Effector CD4-positive, alpha-beta T cell (primary cell): Measurements from ENCODE around the gene TEX29.

Experiments used
- DNase-seq: peaks from one replicate; pipeline ENCODE4 v3.0.0-alpha.2; 2020

TEX29 gene

DNA sequence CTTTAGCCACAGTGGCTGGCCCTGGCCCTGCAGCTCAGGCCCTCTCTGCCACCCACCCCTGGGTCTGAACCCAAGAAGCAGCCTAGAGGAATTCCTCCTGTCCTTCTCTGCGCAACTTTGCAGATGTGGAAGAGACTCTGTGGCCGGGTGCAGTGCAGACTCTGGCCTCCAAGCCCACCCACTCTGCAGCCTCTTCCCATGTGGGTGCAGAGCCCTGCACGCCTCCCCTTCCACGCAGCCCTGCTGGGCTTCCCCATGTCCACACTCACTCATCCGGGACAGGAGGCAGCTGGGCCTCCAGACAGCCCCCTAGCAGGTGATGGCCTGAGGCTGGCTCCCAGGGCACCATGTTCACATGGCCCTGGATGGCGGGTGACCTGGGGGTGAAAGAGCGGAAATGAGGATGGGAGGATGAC lies 2.5 kb downstream of the TEX29 start:
- DNase-seq = no peak

DNA sequence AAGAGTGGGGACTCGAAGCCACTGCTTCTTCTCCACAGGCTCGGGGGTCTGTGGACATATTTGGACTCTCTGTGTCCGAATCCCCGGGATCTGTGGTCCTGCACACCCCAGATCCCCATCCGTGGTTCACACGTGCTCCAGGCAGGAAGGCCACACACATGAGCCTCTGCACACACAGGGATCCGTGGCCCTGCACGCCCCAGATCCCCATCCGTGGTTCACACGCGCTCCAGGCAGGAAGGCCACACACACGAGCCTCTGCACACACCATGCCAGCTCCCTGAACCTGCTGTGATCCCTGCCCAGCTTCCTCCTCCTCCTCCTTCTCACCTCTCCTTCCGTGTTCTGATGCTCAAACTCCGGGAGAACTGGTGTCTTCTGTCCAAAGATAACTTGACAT lies 3.1 kb downstream of the TEX29 start:
- no peak for DNase-seq

DNA sequence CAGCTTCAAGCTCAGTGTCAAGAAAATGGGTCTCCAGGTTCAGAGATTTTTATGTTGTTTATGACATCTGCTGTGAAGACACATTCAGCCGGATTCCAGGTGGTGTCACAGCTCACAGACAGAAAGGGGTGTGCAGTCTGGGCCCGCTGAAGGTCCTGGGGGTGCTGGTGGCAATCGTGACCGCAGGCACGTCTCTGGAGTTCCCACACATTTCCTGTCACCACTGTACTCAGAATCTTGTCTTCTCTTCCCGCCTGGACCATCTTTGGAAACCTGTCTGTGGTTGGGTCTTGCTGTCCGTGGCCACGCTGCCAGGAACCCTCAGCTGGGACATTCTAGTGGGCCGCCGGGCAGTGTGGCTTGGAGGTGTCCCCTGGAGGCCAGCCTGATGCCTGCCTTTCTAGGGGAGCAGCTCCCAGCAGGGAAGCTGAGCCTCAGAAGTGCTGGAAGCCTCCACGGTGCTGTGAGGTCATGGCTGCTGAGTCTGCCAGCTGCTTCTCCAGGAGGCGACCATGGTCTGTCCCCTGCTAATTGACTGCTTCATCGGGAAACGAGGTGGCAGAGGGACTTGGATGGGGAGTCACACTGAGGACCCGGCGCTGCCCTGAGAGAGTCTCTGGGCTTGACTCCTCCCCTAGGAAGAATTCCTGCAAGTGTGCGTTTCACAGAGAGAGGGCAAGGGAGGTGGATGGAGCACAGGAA lies 3.7 kb downstream of the TEX29 start:
- DNase-seq = no peak

DNA sequence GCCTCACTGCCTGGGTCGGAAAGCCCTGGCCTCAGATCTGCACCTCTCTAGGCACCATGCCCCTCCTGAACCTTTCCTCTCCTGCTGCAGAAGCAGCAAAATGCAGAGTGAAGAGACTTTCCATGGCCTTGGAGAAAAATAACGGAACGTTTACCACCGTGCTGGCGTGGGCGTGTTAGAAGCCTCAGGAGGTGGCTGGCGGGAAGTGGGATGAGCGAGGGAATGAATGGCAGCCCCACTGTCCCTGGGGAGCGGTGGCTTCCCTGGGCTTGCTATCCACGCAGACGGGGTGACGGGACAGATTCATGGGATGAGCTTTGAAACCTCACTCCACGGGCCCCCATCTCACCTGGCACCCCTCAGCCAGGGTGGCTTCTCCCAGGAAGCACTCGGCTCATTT lies 4.3 kb downstream of the TEX29 start:
- no peak for DNase-seq

DNA sequence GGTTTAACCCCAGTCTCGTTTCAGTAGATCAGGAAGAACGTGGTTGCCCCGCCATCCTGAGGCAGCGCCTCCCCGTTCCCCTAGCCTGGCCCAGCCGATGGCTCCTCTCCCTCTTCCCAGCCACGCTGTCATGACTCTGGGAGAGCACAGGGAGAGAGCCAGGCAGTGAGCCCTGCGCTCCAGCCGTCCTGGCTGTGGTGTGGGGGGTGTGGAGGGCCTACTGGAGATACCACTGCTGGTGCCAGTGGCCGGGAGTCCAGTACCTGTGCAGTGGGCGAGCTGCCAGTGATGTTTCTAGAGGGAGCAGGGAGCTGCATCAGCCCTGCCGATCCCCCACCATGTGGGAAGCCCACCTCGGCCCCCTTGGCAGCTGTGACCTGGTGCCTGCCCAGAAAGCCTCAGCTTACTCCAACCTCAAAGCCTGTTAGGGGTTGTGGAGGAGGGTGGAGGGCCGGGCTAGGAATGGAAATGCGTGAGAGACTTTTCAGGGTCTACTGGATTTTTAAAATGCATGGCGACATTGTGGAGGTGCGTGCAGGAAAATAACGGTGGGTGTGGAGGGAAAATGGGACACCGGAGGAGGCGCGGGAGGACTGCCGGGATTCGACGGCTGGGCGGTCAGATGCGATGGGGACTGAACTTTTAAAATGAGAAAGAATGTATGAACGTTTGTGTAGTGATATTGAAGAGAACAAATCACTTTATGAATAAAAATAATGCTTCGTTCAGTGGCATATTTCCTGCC lies 4.9 kb downstream of the TEX29 start:
- DNase-seq = no peak

DNA sequence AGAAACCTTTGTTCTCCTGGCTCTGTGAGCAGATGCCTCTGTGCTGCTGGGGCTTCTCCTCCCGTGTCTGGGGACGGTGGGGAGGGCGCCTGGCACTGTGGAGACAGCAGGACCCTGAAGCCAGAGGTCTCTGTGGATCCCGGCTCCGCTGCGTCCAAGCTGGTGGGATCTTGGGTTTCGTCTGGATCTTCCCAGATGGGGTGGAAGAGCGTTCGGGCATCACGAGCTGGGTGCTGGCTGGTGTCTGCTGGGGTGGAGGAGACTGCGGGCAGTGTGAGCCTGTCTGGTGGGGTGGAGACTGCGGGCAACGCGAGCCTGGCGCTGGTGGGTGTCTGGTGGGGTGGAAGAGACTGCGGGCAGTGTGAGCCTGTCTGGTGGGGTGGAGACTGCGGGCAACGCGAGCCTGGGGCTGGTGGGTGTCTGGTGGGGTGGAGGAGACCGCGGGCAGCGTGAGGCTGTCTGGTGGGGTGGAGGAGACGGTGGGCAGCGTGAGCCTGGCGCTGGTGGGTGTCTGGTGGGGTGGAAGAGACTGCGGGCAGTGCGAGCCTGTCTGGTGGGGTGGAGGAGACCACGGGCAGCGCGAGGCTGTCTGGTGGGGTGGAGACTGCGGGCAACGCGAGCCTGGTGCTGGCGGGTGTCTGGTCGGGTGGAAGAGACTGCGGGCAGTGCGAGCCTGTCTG lies 5.6 kb downstream of the TEX29 start:
- no peak for DNase-seq

DNA sequence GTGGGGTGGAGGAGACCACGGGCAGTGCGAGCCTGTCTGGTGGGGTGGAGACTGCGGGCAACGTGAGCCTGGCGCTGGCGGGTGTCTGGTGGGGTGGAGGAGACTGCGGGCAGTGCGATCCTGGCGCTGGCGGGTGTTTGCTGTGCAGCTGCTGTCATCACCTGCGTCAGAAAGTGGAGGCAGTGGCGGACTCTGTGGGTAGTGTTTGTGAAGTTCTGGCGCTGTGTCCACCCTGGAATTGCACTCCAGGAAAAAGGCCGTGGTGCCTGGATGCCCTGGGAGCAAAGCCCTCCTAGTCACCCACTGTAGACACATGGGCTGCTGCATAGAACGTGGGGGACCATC lies 6.2 kb downstream of the TEX29 start:
- DNase-seq = no peak

DNA sequence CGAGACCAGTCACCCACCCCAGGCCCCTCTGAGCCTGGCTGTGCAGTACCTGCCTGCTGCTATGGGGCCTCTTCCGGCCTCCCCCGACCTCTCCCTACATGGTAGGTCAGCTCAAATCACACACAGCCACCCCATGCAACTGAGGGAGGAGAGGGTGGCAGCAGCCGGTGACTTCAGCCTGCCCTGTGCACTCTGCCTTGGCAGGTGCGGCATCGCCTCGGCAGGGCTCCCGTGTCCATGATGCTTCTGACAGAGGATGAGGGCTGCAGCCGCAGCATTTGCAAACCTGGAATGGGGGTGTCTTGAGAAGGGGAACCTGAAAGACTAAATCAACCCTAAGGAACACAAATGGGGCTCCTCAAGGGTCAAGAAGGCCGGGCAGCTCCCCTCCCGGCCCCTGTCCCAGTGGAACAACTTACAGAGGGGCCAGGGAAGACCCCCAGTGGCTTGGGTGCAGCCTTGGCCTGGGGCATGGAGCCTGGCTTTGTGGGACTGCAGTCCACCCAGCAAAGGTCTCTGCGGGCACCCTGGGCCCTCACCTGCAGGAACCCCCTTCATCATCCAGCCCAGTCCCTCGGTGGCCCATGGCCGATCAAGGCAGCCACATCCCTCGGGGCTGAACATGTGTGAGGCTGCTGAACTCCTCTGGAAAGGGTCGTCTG lies 6.7 kb downstream of the TEX29 start:
- no peak for DNase-seq

DNA sequence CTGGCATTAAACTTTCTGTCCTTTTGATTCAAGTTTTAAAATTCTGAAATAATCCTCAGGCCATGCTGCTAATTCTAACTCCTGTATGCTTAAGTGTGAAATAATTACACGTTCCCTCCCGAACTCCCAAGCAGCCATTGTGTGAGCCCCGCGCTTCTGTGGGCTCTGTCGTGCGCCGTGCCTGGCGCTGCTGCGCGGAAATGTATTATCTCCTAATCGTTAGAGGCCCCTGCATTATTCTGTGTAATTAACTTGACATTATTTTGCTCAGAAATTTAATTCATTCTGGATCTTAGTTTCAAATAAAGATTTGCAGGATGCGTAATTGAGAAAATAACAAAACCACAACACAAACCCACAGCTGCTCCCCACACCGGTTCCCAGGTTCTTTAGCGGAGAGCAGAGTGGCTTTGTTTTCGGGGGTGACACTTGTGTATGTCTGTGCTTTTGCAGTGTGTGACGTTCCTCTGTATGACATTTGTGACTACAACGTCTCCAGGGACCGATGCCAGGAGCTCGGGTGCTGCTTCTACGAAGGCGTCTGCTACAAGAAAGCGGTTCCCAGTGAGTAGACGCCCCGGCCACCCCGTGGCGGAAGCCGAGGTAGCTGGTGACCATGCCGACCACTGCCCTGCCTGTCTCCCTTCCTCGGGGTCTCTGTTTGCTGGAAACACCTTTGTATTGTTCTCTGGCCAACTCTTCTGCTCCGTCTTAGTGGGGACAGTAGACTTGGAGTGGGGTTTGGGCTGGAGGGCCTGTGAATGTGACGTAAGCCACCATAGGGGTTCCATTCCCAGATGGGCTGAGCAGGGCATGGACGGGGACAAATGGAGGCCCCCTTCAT lies 7.5 kb downstream of the TEX29 start:
- no peak for DNase-seq

DNA sequence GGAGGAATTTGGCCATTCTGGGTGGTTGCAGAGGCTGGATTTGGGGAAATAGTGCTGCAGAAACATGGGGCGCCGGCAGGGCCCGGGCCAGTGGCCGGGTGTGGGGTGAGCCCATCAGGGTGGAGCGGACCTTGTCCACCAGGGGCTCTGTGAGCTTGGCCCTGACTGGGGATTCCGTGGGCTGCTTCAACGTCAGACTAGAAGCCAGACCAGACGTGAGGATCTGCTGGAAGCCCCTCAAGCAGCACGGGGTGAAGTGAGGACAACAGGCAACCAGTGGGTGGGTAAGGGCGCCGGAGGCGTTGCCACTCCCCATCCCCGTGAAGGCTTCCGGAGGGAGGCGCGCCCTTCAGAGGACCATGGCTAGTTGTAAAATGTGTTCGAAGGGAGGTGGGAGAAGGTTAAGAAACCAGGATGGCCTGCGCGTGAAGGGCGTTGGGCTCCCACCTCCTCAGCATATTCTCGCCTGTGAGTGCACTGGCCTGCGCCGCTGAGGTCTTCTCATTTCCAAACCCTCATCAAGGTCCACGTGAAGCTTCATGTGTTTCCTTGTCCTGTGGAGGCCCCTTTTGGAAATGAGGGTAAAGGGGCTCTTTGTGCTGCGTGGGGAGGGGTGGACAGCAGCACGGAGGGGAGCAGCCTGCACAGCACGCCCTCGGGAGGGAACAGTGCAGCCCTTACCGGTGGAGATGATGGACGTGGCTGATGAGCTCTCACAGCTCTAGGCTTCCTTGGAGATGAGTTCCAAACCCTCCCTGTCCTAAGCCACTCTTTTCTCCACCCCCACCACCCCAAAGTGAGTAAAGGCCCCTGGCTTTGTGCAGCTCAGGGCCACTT lies 8.3 kb downstream of the TEX29 start:
- no peak for DNase-seq

DNA sequence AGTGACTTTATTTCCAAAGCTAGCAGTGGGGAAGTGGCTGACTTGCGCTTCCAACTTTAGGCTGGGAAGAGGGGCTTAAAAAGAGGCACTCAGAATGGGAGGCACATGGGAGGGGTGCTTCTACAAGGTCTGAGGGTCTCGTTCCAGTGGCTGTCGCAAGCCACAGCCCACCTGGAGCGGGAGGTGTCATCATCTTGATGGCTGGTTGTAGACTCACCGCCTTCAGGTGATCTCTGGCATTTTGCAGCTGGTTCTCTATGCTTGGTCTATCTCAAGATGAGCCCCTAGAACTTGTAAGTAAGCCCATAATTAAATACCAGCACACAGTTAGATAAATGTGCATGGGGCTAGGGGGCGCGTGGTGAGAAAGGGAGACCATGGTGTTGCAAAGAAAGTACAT lies 9.2 kb downstream of the TEX29 start:
- no peak for DNase-seq

DNA sequence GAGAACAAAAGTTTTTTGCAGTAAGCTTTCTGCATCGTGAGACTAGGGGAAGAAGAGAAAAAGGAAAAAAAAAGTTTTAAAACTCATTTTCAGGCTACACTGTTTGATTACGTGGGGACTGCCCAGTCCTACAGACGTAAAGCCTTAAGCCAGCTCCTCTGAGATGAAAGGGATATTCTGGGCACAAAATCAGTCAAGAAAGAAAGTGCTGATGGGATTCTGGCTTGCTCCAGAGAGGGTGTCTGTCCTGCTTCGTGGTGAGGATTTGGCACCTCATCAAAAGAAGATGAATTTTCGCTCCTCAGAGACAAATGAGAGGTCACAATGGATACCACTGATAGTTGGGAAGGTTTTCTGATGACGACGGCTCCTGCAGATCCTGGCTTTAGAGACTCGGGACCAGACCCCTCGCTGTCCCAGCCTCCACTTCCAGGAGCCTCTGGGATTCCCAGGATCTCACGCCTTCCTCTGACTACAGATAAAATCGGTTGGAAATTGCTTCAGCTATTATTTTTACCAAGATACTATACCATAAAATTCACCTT lies 9.7 kb downstream of the TEX29 start:
- DNase-seq = no peak

DNA sequence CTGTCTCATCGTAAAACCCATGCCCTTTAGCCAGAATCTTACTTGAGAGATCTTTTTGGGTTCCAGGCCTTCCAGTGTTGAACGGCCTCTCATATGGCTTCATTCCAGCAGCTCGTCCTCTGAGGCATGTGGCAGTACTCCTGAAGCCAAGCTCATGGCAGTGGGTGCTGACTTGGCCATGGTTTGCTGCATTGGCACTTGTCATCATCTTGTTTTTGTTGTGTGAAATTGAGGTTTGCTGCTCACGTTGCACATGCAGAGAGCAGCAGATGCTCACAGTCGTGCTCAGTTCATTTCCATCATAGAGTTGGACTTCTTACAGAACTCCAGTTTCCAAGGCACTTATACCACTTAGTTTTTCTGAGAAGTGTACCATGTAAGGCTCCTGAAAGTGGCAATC lies 14.9 kb downstream of the TEX29 start:
- DNase-seq = no peak

DNA sequence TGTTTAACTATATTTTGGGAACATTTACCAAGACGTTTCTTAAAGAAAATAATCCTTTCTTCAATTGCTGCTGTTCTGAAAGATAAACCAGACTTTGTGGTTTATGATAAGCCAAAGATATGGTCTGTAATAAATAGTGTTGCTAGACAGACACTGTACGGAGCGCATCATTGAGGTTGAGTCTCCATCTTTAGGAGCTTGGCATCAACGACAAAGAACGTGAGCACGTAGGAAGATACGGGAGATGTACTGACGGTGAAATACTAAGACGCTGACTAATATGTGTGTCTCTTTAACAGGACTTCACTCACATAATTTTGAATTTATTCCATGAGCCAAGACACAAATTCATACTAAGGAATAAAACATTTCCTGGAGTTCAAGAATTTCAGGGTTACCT lies 16.2 kb downstream of the TEX29 start:
- DNase-seq = no peak

DNA sequence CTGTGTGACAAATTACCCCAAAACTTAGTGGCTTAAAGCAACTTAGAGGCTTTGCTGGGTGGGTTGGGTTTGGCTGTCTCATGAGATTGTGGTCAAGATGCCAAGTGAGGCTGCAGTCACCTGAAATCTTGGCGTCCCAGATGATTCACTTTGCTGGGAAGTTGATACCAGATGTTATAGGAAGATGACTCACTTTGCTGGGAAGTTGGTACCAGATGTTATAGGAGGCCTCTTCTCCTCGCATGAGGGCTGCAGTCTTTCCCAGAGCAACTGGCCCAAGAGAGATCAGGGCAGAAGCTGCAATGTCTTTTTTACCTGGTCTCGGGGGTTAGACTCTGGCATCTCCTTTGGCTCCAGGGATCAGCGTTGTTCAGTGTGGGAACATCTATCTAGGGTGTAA lies 16.8 kb downstream of the TEX29 start:
- DNase-seq = no peak

DNA sequence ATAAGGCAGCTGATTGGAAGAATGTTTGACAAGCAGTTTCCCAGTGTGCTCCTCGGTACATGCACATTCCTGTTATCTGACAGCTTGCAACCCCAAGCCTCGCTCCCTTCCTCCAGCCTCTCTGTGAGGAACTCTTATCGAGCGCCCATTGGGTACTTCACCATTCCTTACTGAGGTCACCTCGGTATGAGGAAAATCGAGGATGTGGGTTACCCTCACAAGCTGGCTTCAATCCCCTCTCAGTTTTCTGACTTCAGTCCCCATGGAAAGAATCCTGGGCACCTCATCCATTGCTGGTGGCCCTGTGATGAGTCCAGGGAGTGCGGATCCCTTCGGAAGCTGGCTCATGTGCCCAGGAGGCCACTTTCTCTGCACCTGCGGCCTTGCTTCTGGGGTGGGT lies 17.3 kb downstream of the TEX29 start:
- DNase-seq = no peak

DNA sequence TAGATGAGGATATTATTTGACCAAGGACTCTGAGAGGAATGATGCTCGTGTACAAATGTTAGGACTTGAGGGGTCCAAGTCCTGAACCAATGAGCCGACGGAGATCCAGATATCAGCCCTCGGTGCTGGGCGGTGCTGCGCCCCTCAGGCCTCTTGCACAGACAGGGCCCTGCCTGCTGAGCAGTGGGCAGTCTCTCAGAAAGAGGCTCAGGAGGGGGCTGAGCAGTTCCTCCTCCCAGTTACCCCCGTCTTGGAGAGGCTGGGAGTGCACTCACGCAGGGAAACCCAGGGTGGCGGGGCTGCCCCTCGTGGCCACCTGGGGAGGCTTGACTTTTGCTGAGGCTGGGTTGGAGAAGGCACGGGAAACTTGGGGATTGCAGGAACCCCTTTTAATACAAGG lies 18.4 kb downstream of the TEX29 start:
- DNase-seq = no peak

DNA sequence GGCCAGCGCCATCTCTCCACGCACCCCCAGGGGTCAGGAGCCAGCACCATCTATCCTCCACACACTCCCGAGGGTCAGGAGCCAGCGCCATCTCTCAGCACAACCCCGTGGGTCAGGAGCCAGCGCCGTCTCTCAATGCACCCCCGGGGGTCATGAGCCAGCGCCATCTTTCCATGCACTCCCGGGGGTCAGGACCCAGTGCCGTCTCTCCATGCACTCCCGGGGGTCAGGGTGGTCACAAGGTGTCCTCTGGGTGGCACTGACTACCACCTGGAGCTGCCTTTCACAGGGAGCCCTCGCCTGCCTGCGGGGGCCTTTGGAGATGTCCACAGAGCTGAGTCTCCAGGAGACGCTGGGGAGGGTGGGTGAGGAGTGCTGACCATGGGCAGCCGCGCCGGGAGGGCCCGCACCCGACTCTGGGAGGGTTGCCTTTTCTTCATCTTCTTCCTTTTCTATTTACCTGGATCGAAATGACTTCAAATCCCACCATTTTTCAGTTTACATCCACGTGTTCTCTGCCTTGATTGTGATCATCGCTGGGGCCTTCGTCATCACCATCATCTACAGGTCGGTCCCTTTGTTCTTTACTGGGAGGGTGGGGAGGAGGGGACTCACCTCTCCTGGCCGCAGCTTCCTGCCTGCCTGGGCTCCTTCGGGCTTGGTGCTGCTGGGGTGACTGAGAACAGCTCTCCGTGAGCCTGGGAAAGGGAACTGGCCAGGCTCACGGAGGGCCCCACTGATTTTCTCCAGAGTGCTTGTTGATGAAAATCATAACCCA lies 19.1 kb downstream of the TEX29 start:
- DNase-seq = no peak

DNA sequence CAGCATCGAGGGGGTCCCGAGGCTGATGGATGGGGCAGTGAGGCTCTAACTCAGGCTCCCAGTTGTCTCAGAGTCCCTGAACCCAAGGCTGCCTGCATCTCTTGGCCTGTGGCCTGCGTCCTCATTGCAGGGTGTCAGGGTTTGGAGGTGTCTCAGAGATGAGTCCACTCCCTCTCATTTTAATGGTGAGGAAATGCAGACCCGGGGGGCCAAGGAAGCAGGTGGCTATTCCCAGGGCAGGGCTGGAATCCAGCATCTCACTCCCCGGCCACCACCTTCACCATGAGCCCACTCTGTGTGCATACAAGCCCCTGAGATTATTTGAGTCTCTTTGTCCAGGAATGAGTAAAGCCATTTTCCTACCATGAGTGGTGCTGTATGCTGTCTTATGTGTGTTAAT lies 21.4 kb downstream of the TEX29 start:
- DNase-seq = no peak

DNA sequence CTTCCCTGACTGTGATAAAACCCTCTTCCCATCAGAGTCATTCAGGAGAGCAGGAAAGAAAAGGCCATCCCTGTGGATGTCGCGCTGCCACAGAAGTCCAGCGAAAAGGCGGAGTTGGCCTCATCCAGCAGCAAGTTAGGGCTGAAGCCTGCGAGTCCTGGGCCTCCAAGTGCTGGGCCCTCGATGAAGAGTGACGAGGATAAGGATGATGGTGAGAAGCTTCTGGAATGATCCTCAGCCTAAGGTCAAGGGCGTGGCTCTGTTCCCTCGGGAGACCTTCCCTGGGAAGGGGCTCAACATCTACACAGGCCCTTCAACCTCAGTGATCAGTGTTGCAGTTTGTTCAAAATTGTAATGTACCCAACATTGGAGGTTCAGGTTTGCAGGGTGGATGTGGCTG lies 22.3 kb downstream of the TEX29 start:
- DNase-seq = no peak
